Endothelial cell (in vitro differentiated cells): ENCODE results near the gene VAC14. TPM values are rescaled to one million over a fixed set of nuclear protein-coding genes. Genes with fewer than 3 reads are reported as not detected.
A peak's percentile ranks its signal among the peaks of the same experiment; 100 is the strongest.

ENCODE experiments used
- DNase-seq: peaks from one replicate; pipeline ENCODE4 v3.0.0; 2021; ENCODE audit warnings: low spot score
- H3K27ac Mint-ChIP-seq: one replicate; pipeline ENCODE4 v1.8.0; 2021; ENCODE audit warnings: mixed read lengths, inconsistent platforms; ENCODE audit not compliant: unreplicated experiment
- H3K27me3 Mint-ChIP-seq: one replicate; pipeline ENCODE4 v1.8.0; 2021; ENCODE audit warnings: mild to moderate bottlenecking, moderate library complexity, mixed read lengths, inconsistent platforms; ENCODE audit not compliant: unreplicated experiment
- H3K36me3 Mint-ChIP-seq: one replicate; pipeline ENCODE4 v1.8.0; 2021; ENCODE audit warnings: mild to moderate bottlenecking, low read depth, mixed read lengths, inconsistent platforms; ENCODE audit not compliant: unreplicated experiment
- H3K4me1 Mint-ChIP-seq: one replicate; pipeline ENCODE4 v1.8.0; 2021; ENCODE audit warnings: mild to moderate bottlenecking, mixed read lengths, inconsistent platforms; ENCODE audit not compliant: unreplicated experiment
- H3K4me3 Mint-ChIP-seq: one replicate; pipeline ENCODE4 v1.8.0; 2021; ENCODE audit warnings: mild to moderate bottlenecking, mixed read lengths, inconsistent platforms; ENCODE audit not compliant: unreplicated experiment
- H3K9me3 Mint-ChIP-seq: one replicate; pipeline ENCODE4 v1.8.0; 2021; ENCODE audit warnings: mixed read lengths, inconsistent platforms; ENCODE audit not compliant: unreplicated experiment
- total RNA-seq: library from RNA; stranded (reverse); fragmentation: NEBNext Ultra II Directional; extraction: Animal tissue kit (Norgen Biotek cat#: 25700); gene quantifications from one replicate; pipeline ENCODE4 v1.2.1, GENCODE V29; 2021; ENCODE audit not compliant: unreplicated experiment
- TF ChIP-seq, protein P1 (sequence below): fragments of 200-600 bp; sonication (generic); IDR thresholded peaks from one replicate; pipeline ENCODE4 v1.5.0; 2021; ENCODE audit warnings: antibody characterized with exemption; ENCODE audit not compliant: unreplicated experiment

The VAC14 gene
- total RNA-seq, 1 donor from 2014 or later = 35.6 TPM

DNA sequence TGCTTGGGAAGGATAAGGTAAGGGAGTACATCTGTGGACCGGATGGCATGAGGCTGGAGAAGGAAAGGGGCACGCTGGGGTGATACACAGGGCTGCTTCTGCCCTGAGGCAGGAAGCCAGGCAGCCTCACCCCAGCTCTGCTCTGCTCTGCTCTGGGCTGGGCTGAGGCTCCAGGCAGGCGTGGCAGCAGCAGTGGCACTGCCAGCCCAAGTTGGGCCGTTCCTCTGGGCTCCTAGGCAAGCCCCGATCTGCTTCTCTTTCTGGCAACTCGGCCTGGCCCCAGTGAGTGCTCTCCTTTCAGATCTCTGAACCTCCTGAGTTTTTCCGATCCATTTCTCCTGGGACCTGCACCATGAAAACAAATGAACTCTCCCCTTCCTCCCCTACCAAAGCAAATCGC, 44.9 kb downstream of the VAC14 start:
- Mint-ChIP-seq H3K4me1 (peaks cover 8% of the 10 kb centered on the region), H3K27ac (no peak overlapping the region), H3K9me3 (no peaks in the 10 kb centered on the region), H3K36me3 (peaks cover 26% of the 10 kb centered on the region), H3K27me3 (peaks cover 2% of the 10 kb centered on the region), H3K4me3 (peak overlapping the region; percentile 12)
- no peak for DNase-seq
- TF ChIP-seq, protein P1, sequence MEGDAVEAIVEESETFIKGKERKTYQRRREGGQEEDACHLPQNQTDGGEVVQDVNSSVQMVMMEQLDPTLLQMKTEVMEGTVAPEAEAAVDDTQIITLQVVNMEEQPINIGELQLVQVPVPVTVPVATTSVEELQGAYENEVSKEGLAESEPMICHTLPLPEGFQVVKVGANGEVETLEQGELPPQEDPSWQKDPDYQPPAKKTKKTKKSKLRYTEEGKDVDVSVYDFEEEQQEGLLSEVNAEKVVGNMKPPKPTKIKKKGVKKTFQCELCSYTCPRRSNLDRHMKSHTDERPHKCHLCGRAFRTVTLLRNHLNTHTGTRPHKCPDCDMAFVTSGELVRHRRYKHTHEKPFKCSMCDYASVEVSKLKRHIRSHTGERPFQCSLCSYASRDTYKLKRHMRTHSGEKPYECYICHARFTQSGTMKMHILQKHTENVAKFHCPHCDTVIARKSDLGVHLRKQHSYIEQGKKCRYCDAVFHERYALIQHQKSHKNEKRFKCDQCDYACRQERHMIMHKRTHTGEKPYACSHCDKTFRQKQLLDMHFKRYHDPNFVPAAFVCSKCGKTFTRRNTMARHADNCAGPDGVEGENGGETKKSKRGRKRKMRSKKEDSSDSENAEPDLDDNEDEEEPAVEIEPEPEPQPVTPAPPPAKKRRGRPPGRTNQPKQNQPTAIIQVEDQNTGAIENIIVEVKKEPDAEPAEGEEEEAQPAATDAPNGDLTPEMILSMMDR = no peak

DNA sequence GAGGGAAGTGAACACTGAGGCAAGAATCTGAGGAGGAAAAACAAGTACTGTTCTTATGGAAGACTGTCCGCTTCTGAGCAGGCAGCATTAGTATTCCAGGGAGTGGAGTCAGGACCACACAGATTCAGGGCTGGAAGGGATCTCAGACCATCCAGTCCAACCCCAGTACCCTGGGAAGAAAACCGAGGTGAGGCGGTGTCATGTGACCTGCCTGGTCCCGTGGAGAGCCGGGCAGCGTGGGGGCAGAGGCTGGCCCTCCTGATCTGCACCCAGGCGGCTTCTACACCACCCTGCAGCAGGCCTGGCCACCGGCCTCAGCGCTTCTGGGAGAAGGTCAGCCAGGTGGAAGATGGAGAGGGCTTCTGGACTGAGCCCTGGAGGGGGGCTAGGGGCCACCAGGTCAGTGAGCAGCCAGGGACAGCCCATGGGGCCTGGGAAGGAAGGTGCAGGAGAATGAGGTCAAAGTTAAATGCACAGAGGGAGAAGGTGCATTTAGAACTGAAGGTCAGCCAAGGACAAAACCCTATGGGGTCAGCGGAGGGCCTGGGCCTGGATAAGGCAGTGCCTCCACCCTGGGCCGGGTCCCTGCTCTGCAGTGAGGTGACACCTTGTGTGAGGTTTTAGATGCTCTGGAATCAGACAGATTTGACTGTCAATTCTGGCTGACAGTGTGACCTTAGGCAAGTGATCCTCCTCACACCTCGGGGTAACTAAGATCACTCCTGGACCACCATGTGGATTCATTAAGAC, 45.9 kb downstream of the VAC14 start:
- H3K4me3 Mint-ChIP-seq = no peak overlapping the region
- no peaks in the 10 kb centered on the region for H3K9me3 Mint-ChIP-seq
- no peak for DNase-seq
- peaks cover 26% of the 10 kb centered on the region for H3K36me3 Mint-ChIP-seq
- peaks cover 19% of the 10 kb centered on the region for H3K4me1 Mint-ChIP-seq
- H3K27ac Mint-ChIP-seq = no peak overlapping the region
- peaks cover 10% of the 10 kb centered on the region for H3K27me3 Mint-ChIP-seq
- TF ChIP-seq, protein P1 = no peak

DNA sequence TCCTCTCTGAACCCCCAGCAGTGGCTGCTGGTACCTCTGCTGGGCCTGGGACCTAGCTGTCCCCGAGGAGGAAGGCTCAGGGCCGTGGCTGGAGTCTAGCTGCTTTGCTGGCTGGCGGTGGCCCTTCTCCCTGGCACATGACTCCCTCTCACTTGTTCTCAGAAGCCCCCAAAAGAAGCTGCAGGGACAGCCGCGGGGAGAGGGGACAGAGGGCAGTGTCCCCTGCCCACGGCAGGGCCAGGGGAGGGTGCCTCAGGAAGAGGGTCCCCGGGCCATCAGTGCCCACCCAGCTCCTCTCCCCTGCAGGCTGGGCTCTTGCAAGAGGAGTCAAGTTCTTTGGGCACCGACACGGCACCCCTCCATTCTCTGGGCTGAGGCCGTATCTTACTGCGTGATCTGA, 46.6 kb downstream of the VAC14 start:
- Mint-ChIP-seq H3K4me1 (peaks cover 19% of the 10 kb centered on the region), H3K27ac (no peak overlapping the region), H3K4me3 (no peak overlapping the region), H3K27me3 (peaks cover 10% of the 10 kb centered on the region), H3K36me3 (peaks cover 26% of the 10 kb centered on the region), H3K9me3 (no peaks in the 10 kb centered on the region)
- no peak for DNase-seq
- TF ChIP-seq, protein P1 = no peak

DNA sequence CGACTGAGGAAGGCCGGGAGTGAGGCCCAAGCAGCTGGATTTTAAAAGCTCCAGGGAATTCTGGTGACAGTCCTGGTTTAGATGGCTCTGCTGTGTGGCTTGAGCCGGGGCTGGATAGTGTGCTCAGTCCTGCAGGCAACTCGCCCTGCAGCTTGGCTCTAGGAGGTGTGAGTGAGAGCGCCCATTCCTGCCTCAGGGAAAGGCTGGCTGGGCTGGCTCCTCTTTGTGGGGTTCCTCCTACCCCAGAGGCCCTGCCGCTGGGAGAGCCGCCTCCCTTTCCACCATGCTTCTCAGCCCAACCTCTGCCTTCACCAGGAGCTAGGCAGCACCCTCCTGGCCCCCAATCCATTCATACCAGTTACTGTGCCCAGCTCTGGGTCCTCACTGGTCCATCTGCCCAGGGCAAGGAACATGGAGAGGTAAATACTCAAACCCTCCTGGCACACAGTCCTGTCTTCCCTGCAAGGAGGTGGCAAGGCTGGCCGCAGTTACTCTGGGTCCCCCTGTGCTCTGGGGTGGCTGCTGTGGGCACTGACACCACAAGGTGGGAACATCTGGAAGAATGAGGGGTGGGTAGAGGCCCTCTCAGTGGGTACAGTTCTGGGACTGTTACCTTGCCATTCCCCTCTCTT, 47.1 kb downstream of the VAC14 start:
- Mint-ChIP-seq H3K4me3 (no peak overlapping the region), H3K27me3 (peaks cover 10% of the 10 kb centered on the region), H3K27ac (no peak overlapping the region), H3K36me3 (peaks cover 21% of the 10 kb centered on the region), H3K4me1 (peaks cover 19% of the 10 kb centered on the region), H3K9me3 (no peaks in the 10 kb centered on the region)
- TF ChIP-seq, protein P1 = no peak
- no peak for DNase-seq

DNA sequence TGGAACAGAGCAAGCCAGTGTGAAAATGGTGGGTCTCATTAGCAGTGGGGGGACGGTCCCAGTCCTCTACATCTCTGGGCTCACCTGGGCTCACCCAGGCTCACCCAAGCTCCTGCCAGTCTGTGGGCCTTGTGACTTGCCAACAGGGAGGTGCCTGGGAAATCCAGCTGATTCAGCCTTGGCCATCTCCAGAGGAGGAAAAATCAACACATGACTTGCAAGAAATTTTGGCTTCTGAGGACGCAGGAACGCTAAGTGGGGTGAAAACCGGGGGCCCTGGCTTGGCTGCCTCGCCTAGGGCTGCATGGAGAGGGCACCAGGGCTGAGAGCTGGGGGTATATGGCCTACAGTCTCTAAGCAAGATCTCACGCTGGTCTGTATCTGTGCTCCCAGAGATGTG, 47.7 kb downstream of the VAC14 start:
- TF ChIP-seq, protein P1 = no peak
- Mint-ChIP-seq H3K27me3 (peaks cover 10% of the 10 kb centered on the region), H3K4me1 (peaks cover 19% of the 10 kb centered on the region), H3K9me3 (no peaks in the 10 kb centered on the region), H3K27ac (no peak overlapping the region), H3K36me3 (peaks cover 19% of the 10 kb centered on the region), H3K4me3 (no peak overlapping the region)
- DNase-seq = no peak
